ENCODE data around the gene APOOL.

DNA sequence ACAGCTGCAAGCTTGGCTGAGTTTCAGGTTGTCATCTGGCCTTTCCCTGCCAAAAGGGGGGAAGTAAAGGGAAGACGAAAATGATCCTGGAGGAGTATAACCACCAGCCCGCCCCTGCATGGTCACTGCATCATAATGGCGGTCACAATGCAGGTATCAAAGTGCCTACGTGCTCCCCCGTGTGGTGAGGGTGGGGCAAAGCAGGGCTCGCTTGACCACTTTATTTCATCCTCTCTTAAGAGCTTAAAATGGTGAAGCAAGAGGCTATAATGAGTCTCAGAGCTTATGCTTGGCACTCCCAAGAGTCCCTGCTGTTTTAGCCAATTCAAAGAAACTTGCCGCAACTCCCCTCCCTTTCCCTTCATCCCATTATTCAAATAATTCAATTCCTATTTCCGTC lies 105.6 kb downstream of the APOOL start:
- TF ChIP-seq GATA2 (IDR thresholded peaks at IDR 0.05; ENCODE audit: low read depth, low read length) (no peak), GATA3 (IDR thresholded peaks at IDR 0.05; ENCODE audit: low read depth, low read length) (no peak)

Data from SH-SY5Y (cell line).